HG03135 (cell line): ENCODE data around the gene TAF9B.
"Not testable (repeated sequence)": the region's sequence is repeated elsewhere in the genome, so short reads cannot be mapped to it uniquely, and the experiment has no call there.

Experiments used
- ATAC-seq: cut with Tn5 transposase; IDR thresholded peaks from one replicate; pipeline ENCODE4 v1.9.1; 2021; ENCODE audit warnings: mild to moderate bottlenecking, moderate library complexity; ENCODE audit not compliant: unreplicated experiment

The TAF9B gene

GRCh38 chrX:78116766-78117165, 22.7 kb downstream of the TAF9B start:
- ATAC-seq, result no peak

- ATAC-seq, result no peak
Measured at GRCh38 chrX:78116365-78116764, 23.1 kb downstream of the TAF9B start.

- ATAC-seq, result no peak
Measured at GRCh38 chrX:78111140-78111931, 28.1 kb downstream of the TAF9B start.

GRCh38 chrX:78109458-78109857, 30.0 kb downstream of the TAF9B start:
- no peak for ATAC-seq

GRCh38 chrX:78106651-78106986, 32.8 kb downstream of the TAF9B start:
- no peak for ATAC-seq

GRCh38 chrX:78105944-78106650, 33.4 kb downstream of the TAF9B start:
- ATAC-seq, result no peak

- ATAC-seq, result no peak
Measured at GRCh38 chrX:78104447-78105176, 34.8 kb downstream of the TAF9B start.

GRCh38 chrX:78103623-78104446, 35.6 kb downstream of the TAF9B start, which contains the start of gene PGK1:
Gene PGK1, plus strand, starts transcription at chrX:78104248. Its CDS starts 93 bp downstream, at chrX:78104341.
- ATAC-seq, result peak; percentile 97

GRCh38 chrX:78103001-78103622, 36.3 kb downstream of the TAF9B start:
- no peak for ATAC-seq

- no peak for ATAC-seq
Measured at GRCh38 chrX:78102091-78102490, 37.4 kb downstream of the TAF9B start.

- no peak for ATAC-seq
Measured at GRCh38 chrX:78098108-78098507, 41.3 kb downstream of the TAF9B start.

- ATAC-seq, result peak; percentile 75
Measured at GRCh38 chrX:78092296-78092695, 47.2 kb downstream of the TAF9B start.

- not testable (repeated sequence) for ATAC-seq
Measured at GRCh38 chrX:78081413-78081812, 58.0 kb downstream of the TAF9B start.
